HepG2 (cell line): ENCODE results near the gene CADPS2. TPM values are rescaled to one million over a fixed set of nuclear protein-coding genes. Genes with fewer than 3 reads are reported as not detected.
A peak's percentile ranks its signal among the peaks of the same experiment; 100 is the strongest.

ENCODE experiments used
- ATAC-seq: fragments of 200-7000 bp; cut with Tn5 transposase; 3 replicates; pipeline ENCODE4 v1.9.1; 2020; ENCODE audit warnings: mild to moderate bottlenecking, moderate library complexity
- BruUV-seq: library from RNA; stranded (reverse); fragments of 400-500 nt; replicated peaks from 2 replicates; lab custom pipeline; 2021; lab: Mats Ljungman, UMichigan
- CTCF ChIA-PET: fragments of 300-600 bp; formaldehyde crosslinking; extraction: SDS; loops from one replicate; lab custom pipeline; 2021; ENCODE audit warnings: low total read pairs, inconsistent platforms, low intra/inter-chr PET ratio; lab: Yijun Ruan, JAX
- POLR2A ChIA-PET: fragments of 350-600 bp; sonication (Branson Sonifier 250); formaldehyde crosslinking; loops from one replicate; lab custom pipeline; 2020; ENCODE audit warnings: antibody characterized with exemption, inconsistent platforms; lab: Yijun Ruan, JAX
- DNase-seq: peaks from one replicate; pipeline ENCODE4 v3.0.0-alpha.2; 2015; ENCODE audit warnings: low spot score
- FAIRE-seq: peaks from 3 replicates; lab custom pipeline; 2011; peaks lifted over from hg19 to GRCh38; lab: Jason Lieb, UNC
- H2AFZ ChIP-seq: one replicate; pipeline ENCODE4 v1.6.1; 2011; ENCODE audit warnings: low read length, inconsistent platforms
- H3K27ac ChIP-seq: fragments of 300-600 bp; 3 replicates; pipeline ENCODE4 v1.8.0; 2011; ENCODE audit warnings: mixed run types, mild to moderate bottlenecking, mixed read lengths, low read length, inconsistent platforms; ENCODE audit not compliant: insufficient read depth; ENCODE audit errors: extremely low read length
- H3K27me3 ChIP-seq, 2 experiments: fragments of 200-600 bp in 1 of 2; 2 replicates in 1 of 2; 3 replicates in 1 of 2; pipeline versions ENCODE4 v1.6.0 to v1.8.0; 2011; ENCODE audit warnings: low read length in 2 of 2, mild to moderate bottlenecking in 2 of 2, moderate library complexity in 2 of 2, inconsistent platforms in 1 of 2; ENCODE audit not compliant: insufficient read depth in 2 of 2, control insufficient read depth in 1 of 2
- H3K36me3 ChIP-seq, 2 experiments: fragments of 200-600 bp in 1 of 2; replicated peaks in 1 of 2; 2 replicates in 1 of 2; 3 replicates in 1 of 2; pipeline versions ENCODE4 v1.5.1 to v1.8.0; 2011; ENCODE audit warnings: low read length in 2 of 2, inconsistent platforms in 1 of 2; ENCODE audit not compliant: insufficient read depth in 2 of 2, control insufficient read depth in 1 of 2
- H3K4me1 ChIP-seq: 2 replicates; pipeline ENCODE4 v1.5.1; 2012; ENCODE audit warnings: low read length, inconsistent platforms; ENCODE audit not compliant: insufficient read depth
- H3K4me2 ChIP-seq: 2 replicates; pipeline ENCODE4 v1.6.0; 2011; ENCODE audit warnings: low read depth, low read length, inconsistent platforms
- H3K4me3 ChIP-seq, 3 experiments: fragments of 200-600 bp in 1 of 3; sonication (generic), shearing (Covaris generic) in 1 of 3; replicated peaks in 1 of 3; 2 replicates each; pipeline ENCODE4 v1.5.1; 2011 to 2016; ENCODE audit warnings: low read length in 3 of 3, inconsistent platforms in 2 of 3, low read depth in 2 of 3, mild to moderate bottlenecking in 2 of 3, control low read depth in 1 of 3, mixed read lengths in 1 of 3; ENCODE audit not compliant: insufficient read depth in 1 of 3
- H3K79me2 ChIP-seq: one replicate; pipeline ENCODE4 v1.6.1; 2011; ENCODE audit warnings: low read length, inconsistent platforms; ENCODE audit not compliant: insufficient read depth
- H3K9ac ChIP-seq: 2 replicates; pipeline ENCODE4 v1.6.0; 2011; ENCODE audit warnings: mild to moderate bottlenecking, low read depth, low read length, inconsistent platforms; ENCODE audit not compliant: insufficient read depth
- H3K9me3 ChIP-seq: 2 replicates; pipeline ENCODE4 v1.5.1; 2012; ENCODE audit warnings: mild to moderate bottlenecking, low read length
- H4K20me1 ChIP-seq: 2 replicates; pipeline ENCODE4 v1.6.0; 2011; ENCODE audit warnings: inconsistent platforms, mild to moderate bottlenecking, low read length, moderate library complexity; ENCODE audit not compliant: insufficient read depth
- CEBPG ChIP-seq: IDR thresholded peaks from 2 replicates; pipeline ENCODE4 v1.6.1; 2016
- CTCF ChIP-seq: sonication (generic); formaldehyde crosslinking; IDR thresholded peaks from 2 replicates; pipeline ENCODE4 v1.5.0; 2020; ENCODE audit warnings: mild to moderate bottlenecking, missing genetic modification reagents, moderate library complexity
- ELF4 ChIP-seq: sonication (generic); formaldehyde crosslinking; IDR thresholded peaks from 2 replicates; pipeline ENCODE4 v1.5.0; 2020; ENCODE audit warnings: missing genetic modification reagents, mild to moderate bottlenecking, moderate library complexity, borderline replicate concordance
- FOXA3 ChIP-seq: IDR thresholded peaks from 2 replicates; pipeline ENCODE4 v1.6.1; 2016; ENCODE audit warnings: missing genetic modification reagents, missing compliant biosample characterization
- NFYB ChIP-seq: sonication (generic); formaldehyde crosslinking; IDR thresholded peaks from 2 replicates; pipeline ENCODE4 v1.4.0; 2020; ENCODE audit warnings: missing genetic modification reagents
- PHF21A ChIP-seq: sonication (generic); formaldehyde crosslinking; IDR thresholded peaks from 2 replicates; pipeline ENCODE4 v1.5.0; 2020; ENCODE audit warnings: mild to moderate bottlenecking, missing genetic modification reagents
- POLR2G ChIP-seq: fragments of 200-400 bp; formaldehyde crosslinking; IDR thresholded peaks from 2 replicates; pipeline ENCODE4 v1.6.1; 2018; ENCODE audit warnings: mild to moderate bottlenecking, low read depth, low read length, moderate library complexity
- SOX13 ChIP-seq, 3 experiments: fragments of 450-650 bp in 1 of 3; sonication (generic) in 1 of 3; formaldehyde crosslinking in 1 of 3; IDR thresholded peaks in 2 of 3; conservative IDR thresholded peaks in 1 of 3; 2 replicates each; pipeline versions ENCODE4 v1.5.0 to v1.6.1; 2016 to 2020; ENCODE audit warnings: antibody characterized with exemption in 1 of 3, mild to moderate bottlenecking in 1 of 3, missing compliant biosample characterization in 1 of 3, missing genetic modification reagents in 1 of 3, moderate library complexity in 1 of 3
- SOX6 ChIP-seq, 2 experiments: fragments of 450-650 bp in 1 of 2; sonication (generic) in 1 of 2; formaldehyde crosslinking in 1 of 2; IDR thresholded peaks; 2 replicates each; pipeline versions ENCODE4 v1.4.0 to v1.6.1; 2017 to 2020; ENCODE audit warnings: antibody characterized with exemption in 1 of 2, mild to moderate bottlenecking in 1 of 2, missing genetic modification reagents in 1 of 2
- TBX2 ChIP-seq: sonication (generic); formaldehyde crosslinking; IDR thresholded peaks from 2 replicates; pipeline ENCODE4 v1.5.0; 2020; ENCODE audit warnings: missing genetic modification reagents, mild to moderate bottlenecking, borderline replicate concordance
- ZBTB7A ChIP-seq: sonication (generic); formaldehyde crosslinking; IDR thresholded peaks from 2 replicates; pipeline ENCODE4 v1.8.0; 2022; ENCODE audit warnings: mild to moderate bottlenecking, missing genetic modification reagents
- ZMYM4 ChIP-seq: sonication (generic); formaldehyde crosslinking; IDR thresholded peaks from 2 replicates; pipeline ENCODE4 v1.8.1; 2023; ENCODE audit warnings: mild to moderate bottlenecking, missing genetic modification reagents
- ZNF260 ChIP-seq: sonication (generic); formaldehyde crosslinking; IDR thresholded peaks from 2 replicates; pipeline ENCODE4 v1.4.0; 2020; ENCODE audit warnings: missing genetic modification reagents, low read depth, mild to moderate bottlenecking, borderline replicate concordance
- ZNF34 ChIP-seq: sonication (generic); formaldehyde crosslinking; IDR thresholded peaks from 2 replicates; pipeline ENCODE4 v1.4.0; 2020; ENCODE audit warnings: mild to moderate bottlenecking, missing genetic modification reagents, borderline replicate concordance
- ZNF460 ChIP-seq: sonication (generic); formaldehyde crosslinking; IDR thresholded peaks from 2 replicates; pipeline ENCODE4 v1.5.1; 2020; ENCODE audit warnings: missing genetic modification reagents, mild to moderate bottlenecking, borderline replicate concordance
- ZNF564 ChIP-seq: sonication (generic); formaldehyde crosslinking; IDR thresholded peaks from 2 replicates; pipeline ENCODE4 v1.8.1; 2023; ENCODE audit warnings: mild to moderate bottlenecking, missing genetic modification reagents
- ZNF639 ChIP-seq: conservative IDR thresholded peaks from 2 replicates; pipeline ENCODE4 v1.6.1; 2018; ENCODE audit warnings: missing genetic modification reagents
- ZNF660 ChIP-seq: sonication (generic); formaldehyde crosslinking; IDR thresholded peaks from 2 replicates; pipeline ENCODE4 v1.5.1; 2020; ENCODE audit warnings: mild to moderate bottlenecking, low read depth, missing genetic modification reagents, borderline replicate concordance
- ZNF678 ChIP-seq: sonication (generic); formaldehyde crosslinking; IDR thresholded peaks from 2 replicates; pipeline ENCODE4 v1.4.0; 2020; ENCODE audit warnings: mild to moderate bottlenecking, missing genetic modification reagents
- ZNF737 ChIP-seq: sonication (generic); formaldehyde crosslinking; IDR thresholded peaks from 2 replicates; pipeline ENCODE4 v1.5.0; 2020; ENCODE audit warnings: missing genetic modification reagents, mild to moderate bottlenecking, borderline replicate concordance
- ZNF747 ChIP-seq: sonication (generic); formaldehyde crosslinking; IDR thresholded peaks from 2 replicates; pipeline ENCODE4 v1.8.1; 2023; ENCODE audit warnings: missing genetic modification reagents, mild to moderate bottlenecking, borderline replicate concordance
- WGBS: methylation state at CpG from one replicate; pipeline ENCODE4 v1.1.6; 2017; ENCODE audit warnings: low lambda C conversion rate; 5-methylcytosine and 5-hydroxymethylcytosine counted together
- in situ Hi-C: cut with HindIII; loops from 2 replicates; pipeline ENCODE4 v1.10.0; 2017; ENCODE audit warnings: low pct_unique_long_range_greater_than_20kb; ENCODE audit not compliant: extremely low pct_ligation_motif_present
- intact Hi-C: fragments of 100-400 bp; cut with micrococcal nuclease; formaldehyde crosslinking; loops from one replicate; pipeline ENCODE4 v1.10.0; 2022; ENCODE audit not compliant: unreplicated experiment
- polyA plus RNA-seq, 8 experiments: library from polyadenylated mRNA; depleted of rRNA in 3 of 8; stranded (reverse) in 7 of 8; unstranded in 1 of 8; fragments of >200 nt; fragmentation: Illumina TruSeq in 4 of 8; extraction: Trizol in 4 of 8; gene quantifications; 2 replicates each; pipeline versions ENCODE4 v1.2.1 to v1.2.3, GENCODE V29; 2011 to 2016; ENCODE audit warnings: low read depth in 4 of 8, missing spikeins in 1 of 8, mixed read lengths in 1 of 8; ENCODE audit not compliant: insufficient read depth in 1 of 8
- total RNA-seq, 5 experiments: library from RNA; depleted of rRNA; stranded (reverse); fragments of >200 nt; fragmentation: Illumina TruSeq; extraction: Trizol; gene quantifications; 2 replicates each; pipeline ENCODE4 v1.2.3, GENCODE V29; 2016; ENCODE audit warnings: low read depth in 1 of 5

The CADPS2 gene
- total and polyA plus RNA-seq, 2 of the 13 experiments (the other 11 are each of a cell fraction or from before 2014, with no cell fraction given) = 17.6 to 43.8 TPM

GRCh38 chr7:122756860-122757259, 129.4 kb downstream of the CADPS2 start (continued):
- TF ChIP-seq CEBPG (CRISPR knock-in tag) (peak; percentile 45; the same call in 1 of the 2 replicates), ZBTB7A (CRISPR knock-in tag) (0 out of 2 replicates have a peak, but pooled peaks have one; percentile 32), ZMYM4 (CRISPR knock-in tag) (peak; percentile 45; the same call in 1 of the 2 replicates), ZNF747 (CRISPR knock-in tag) (no peak), TBX2 (CRISPR knock-in tag) (peak; percentile 59; the same call in 1 of the 2 replicates), FOXA3 (CRISPR knock-in tag) (peak; percentile 39; the same call in 1 of the 2 replicates), CTCF (no peak), SOX6 (IDR thresholded peaks at IDR 0.05) (no peak), SOX6 (CRISPR knock-in tag; IDR thresholded peaks at IDR 0.05) (peak; percentile 88), ZNF660 (CRISPR knock-in tag) (no peak), SOX13 (IDR thresholded peaks at IDR 0.05) (peak; percentile 55; the same call in 1 of the 2 replicates), SOX13 (CRISPR knock-in tag; conservative IDR thresholded peaks at IDR 0.05 in 1 of 2, IDR thresholded peaks at IDR 0.05 in 1 of 2) (peak in 1 of 2 experiments; percentile 86; a peak in 2 of 4 replicates), ZNF564 (no peak)

- CTCF ChIA-PET = no interaction called here
Observed at GRCh38 chr7:122755696-122756095, 130.6 kb downstream of the CADPS2 start.

More at GRCh38 chr7:122755696-122756095, 130.6 kb downstream of the CADPS2 start:
- no peak overlapping the region for H3K9ac ChIP-seq
- FAIRE-seq (no peak), ATAC-seq (no peak), DNase-seq (no peak)
- WGBS = 86% methylated on average over 2 of the region's 2 CpGs
- in situ Hi-C loops (no loop called here), intact Hi-C loops (no loop called here)
- no peaks in the 10 kb centered on the region for H3K9me3 ChIP-seq
- H2AFZ ChIP-seq = no peak overlapping the region
- no peak overlapping the region for H3K4me3 ChIP-seq
- H3K27ac ChIP-seq = no peak overlapping the region
- H3K36me3 ChIP-seq = no peaks in the 10 kb centered on the region
- no TSS peak for BruUV-seq
- POLR2A ChIA-PET = no interaction called here
- no peaks in the 10 kb centered on the region; a peak in 1 of 5 replicates for H3K27me3 ChIP-seq
- no peaks in the 10 kb centered on the region for H3K79me2 ChIP-seq
- H3K4me2 ChIP-seq = no peak overlapping the region
- TF ChIP-seq ZNF737 (CRISPR knock-in tag) = no peak
- TF ChIP-seq ZNF460 = no peak
- no peak for TF ChIP-seq ZNF639 (CRISPR knock-in tag)
- no peak for TF ChIP-seq ELF4 (CRISPR knock-in tag)
- TF ChIP-seq ZNF678 = no peak
- TF ChIP-seq ZNF260 (CRISPR knock-in tag) = no peak
- no peak for TF ChIP-seq POLR2G
- TF ChIP-seq ZNF34 (CRISPR knock-in tag) = no peak
- TF ChIP-seq NFYB = no peak
- no peak for TF ChIP-seq PHF21A (CRISPR knock-in tag)
- peaks cover 75% of the 10 kb centered on the region for H3K4me1 ChIP-seq
- no peaks in the 10 kb centered on the region for H4K20me1 ChIP-seq
